Upper lobe of right lung (tissue), 1 donor: ENCODE results near the gene OTUD5. TPM values are rescaled to one million over a fixed set of nuclear protein-coding genes. Genes with fewer than 3 reads are reported as not detected.

ENCODE experiments used
- ATAC-seq: fragments of 200-7000 bp; cut with Tn5 transposase; one replicate; pipeline ENCODE4 v1.9.1; 2020; ENCODE audit warnings: mild to moderate bottlenecking, moderate library complexity
- DNase-seq: peaks from one replicate; pipeline ENCODE4 v3.0.0-alpha.2; 2020
- H3K27ac ChIP-seq: fragments of 200-600 bp; one replicate; pipeline ENCODE4 v1.8.0; 2022
- H3K27me3 ChIP-seq: fragments of 200-600 bp; one replicate; pipeline ENCODE4 v1.8.0; 2022; ENCODE audit warnings: mild to moderate bottlenecking
- H3K36me3 ChIP-seq: fragments of 200-600 bp; one replicate; pipeline ENCODE4 v1.8.0; 2022
- H3K4me1 ChIP-seq: fragments of 200-600 bp; one replicate; pipeline ENCODE4 v1.8.0; 2022
- H3K4me3 ChIP-seq: fragments of 200-600 bp; one replicate; pipeline ENCODE4 v1.8.0; 2022; ENCODE audit warnings: mild to moderate bottlenecking
- H3K9me3 ChIP-seq: fragments of 200-600 bp; one replicate; pipeline ENCODE4 v1.8.0; 2022
- intact Hi-C: fragments of 100-400 bp; cut with DNase I; formaldehyde crosslinking; loops from one replicate; pipeline ENCODE4 v1.11.0; 2022
- total RNA-seq: library from RNA; stranded (reverse); fragmentation: NEBNext Ultra II Directional; extraction: Animal tissue kit (Norgen Biotek cat#: 25700); gene quantifications from one replicate; pipeline ENCODE4 v1.2.1, GENCODE V29; 2021
- TF ChIP-seq, protein P1 (sequence below): fragments of 200-600 bp; IDR thresholded peaks from one replicate; pipeline ENCODE4 v1.8.0; 2022; ENCODE audit warnings: antibody characterized with exemption
- donor health status: DM: no; HTN: yes; CAD: no; lungs with severe emphysema.

Gene OTUD5
- total RNA-seq, 1 donor from 2014 or later, result 42.6 TPM

DNA sequence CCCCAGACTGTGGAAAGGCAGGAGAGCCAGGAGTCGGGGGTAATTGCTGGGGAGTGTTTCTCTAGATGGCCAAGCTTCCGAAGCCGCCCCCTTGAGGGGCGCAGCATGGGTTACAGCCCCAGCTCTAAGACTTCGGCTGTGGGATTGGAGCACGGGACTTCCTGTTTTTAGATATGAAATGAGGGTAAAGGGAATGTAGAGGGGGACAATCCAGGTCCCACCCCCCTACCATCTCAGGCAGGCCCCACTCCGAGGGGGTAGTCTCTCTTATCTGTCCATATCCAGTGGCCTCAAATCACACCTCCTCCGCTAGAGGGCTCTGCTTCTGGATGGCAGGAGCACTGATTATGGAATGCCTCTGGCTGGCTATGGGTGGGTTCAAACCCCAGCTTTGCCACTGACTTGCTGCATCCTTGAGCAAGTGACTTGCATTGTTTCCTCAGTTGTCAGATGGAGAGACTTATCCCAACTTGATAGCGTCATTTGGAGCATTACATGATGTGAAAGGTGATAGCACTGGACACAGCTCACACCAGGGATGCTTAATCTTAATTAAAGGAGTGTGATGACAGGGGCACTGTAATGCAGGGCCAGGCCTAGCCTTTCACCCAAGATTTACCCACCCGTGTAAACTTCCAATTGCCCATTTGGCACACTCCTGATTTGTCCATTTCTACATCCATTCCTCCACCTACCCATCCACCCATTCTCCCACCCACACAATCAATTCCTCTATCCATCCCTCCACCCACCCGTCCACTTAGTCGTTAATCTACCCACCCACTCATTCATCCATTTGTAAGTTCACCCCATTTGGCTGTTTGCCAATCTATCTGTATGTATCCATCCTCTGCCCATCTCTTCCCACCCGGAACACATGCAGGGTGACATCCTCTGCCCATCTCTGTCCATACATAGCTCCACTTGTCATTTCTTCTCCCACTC is 15.1 kb upstream of the OTUD5 start:
- Histone ChIP-seq H3K27ac (no peak overlapping the region), H3K36me3 (no peaks in the 10 kb centered on the region), H3K4me3 (peak overlapping the region; percentile 33), H3K4me1 (no peaks in the 10 kb centered on the region), H3K27me3 (no peaks in the 10 kb centered on the region), H3K9me3 (no peaks in the 10 kb centered on the region)
- intact Hi-C loops, result no loop called here
- TF ChIP-seq, protein P1, sequence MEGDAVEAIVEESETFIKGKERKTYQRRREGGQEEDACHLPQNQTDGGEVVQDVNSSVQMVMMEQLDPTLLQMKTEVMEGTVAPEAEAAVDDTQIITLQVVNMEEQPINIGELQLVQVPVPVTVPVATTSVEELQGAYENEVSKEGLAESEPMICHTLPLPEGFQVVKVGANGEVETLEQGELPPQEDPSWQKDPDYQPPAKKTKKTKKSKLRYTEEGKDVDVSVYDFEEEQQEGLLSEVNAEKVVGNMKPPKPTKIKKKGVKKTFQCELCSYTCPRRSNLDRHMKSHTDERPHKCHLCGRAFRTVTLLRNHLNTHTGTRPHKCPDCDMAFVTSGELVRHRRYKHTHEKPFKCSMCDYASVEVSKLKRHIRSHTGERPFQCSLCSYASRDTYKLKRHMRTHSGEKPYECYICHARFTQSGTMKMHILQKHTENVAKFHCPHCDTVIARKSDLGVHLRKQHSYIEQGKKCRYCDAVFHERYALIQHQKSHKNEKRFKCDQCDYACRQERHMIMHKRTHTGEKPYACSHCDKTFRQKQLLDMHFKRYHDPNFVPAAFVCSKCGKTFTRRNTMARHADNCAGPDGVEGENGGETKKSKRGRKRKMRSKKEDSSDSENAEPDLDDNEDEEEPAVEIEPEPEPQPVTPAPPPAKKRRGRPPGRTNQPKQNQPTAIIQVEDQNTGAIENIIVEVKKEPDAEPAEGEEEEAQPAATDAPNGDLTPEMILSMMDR, result peak; percentile 51
- DNase-seq, result no peak
- ATAC-seq, result peak; percentile 76

DNA sequence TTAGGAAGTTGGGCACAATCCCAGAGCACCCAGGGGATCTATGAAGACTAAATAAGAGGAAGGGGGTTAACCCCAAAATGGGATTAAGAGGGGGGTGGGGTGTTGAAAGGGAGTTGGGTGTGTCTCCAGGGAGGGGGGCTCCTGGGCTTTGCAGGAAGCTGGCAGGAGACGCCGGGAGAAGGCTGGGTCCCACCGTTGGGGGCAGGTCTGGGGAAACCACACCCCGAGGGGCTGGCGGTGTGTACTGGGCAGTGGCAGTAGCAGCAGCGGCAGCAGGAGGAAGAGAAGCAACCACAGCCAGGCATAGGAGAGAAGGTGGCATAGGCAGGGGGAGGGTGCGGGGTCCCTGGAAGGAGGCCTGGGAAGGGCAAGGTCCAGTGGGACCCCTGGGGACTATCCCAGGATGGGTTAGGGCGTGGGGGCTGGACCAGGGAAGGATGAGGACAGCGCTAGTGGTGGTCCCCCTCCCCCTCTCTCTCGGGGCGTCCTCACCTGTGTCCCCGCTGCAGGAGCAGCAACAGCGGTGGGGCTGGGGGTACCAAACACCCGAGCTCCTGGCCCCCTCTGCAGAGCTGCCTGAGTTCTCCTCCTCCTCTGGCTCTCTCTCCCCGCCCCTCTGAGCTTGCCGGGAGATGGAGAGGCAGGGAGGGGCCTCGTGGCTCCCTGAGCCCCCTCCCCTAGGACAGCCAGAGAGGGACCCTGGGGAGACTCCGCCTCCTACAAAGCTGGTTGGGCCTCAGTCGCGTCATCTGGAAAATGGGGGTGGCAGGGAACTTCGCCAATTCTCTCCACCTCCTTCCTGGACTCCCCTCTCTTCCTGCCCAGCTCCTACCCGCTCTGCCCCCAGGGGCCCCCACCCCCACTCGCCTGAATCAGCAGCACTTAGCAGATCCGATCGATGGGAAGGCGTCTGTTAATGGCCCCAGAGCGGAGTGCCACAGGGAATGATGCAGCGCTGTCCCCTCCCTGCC is 14.1 kb upstream of the OTUD5 start, which contains the start of gene KCND1:
Gene KCND1, minus strand, starts transcription at position 596 of the 971 bp plus-strand sequence. CDS start 1,573 bp downstream, outside the sequence.
- H3K27ac ChIP-seq, result peak within 1 kb of the TSS; percentile 24
- TF ChIP-seq, protein P1, result no peak
- no peaks in the 10 kb centered on the region for H3K4me1 ChIP-seq
- H3K36me3 ChIP-seq, result no peaks in the 10 kb centered on the region
- H3K27me3 ChIP-seq, result no peaks in the 10 kb centered on the region
- H3K4me3 ChIP-seq, result peak within 1 kb of the TSS; percentile 33
- peak; percentile 40 for ATAC-seq
- no peak for DNase-seq
- intact Hi-C loops, result no loop called here
- H3K9me3 ChIP-seq, result no peaks in the 10 kb centered on the region

DNA sequence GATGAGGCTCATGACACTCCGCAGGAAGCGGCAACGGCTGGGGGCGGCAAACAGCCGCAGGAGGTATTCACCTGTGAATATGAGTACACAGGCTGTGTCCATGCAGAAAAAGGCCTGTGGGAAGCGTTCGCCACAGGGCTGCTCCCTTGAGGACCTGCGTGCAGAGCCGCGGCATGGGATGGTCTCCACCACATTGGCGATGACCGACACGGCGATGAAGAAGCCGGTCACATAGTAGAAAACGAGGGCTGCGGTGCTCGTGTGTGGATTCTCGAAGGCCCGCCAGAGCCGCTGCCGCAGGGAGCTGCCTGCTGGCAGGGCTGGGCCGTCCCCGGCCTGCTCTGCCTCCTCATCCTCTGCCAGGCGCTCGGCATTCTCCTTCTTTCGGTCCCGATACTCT is 12.1 kb upstream of the OTUD5 start:
- H3K36me3 ChIP-seq, result no peaks in the 10 kb centered on the region
- H3K9me3 ChIP-seq, result no peaks in the 10 kb centered on the region
- H3K27ac ChIP-seq, result no peak overlapping the region
- H3K27me3 ChIP-seq, result no peaks in the 10 kb centered on the region
- DNase-seq, result no peak
- no peak for ATAC-seq
- intact Hi-C loops, result no loop called here
- H3K4me3 ChIP-seq, result no peak overlapping the region
- no peaks in the 10 kb centered on the region for H3K4me1 ChIP-seq
- TF ChIP-seq, protein P1, result no peak

DNA sequence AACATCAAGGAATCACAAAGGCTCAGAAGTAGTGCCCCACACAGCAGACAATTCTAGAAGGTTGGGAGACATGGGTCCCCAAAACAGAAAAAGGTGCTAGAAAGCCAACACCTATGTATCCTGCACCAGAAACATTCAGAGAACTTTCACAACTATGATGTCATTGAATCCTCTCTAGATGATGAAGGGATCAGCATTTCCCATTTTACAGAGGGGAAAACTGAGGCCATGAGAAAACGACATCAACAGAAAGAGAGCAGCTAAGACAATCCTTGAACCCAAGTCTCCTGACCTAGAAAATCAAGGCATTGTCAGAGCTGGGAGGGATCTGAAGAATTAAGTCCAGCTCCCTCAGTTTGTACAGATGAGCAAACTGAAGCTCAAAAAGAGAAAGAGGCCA is 11.0 kb upstream of the OTUD5 start:
- H3K4me1 ChIP-seq, result no peaks in the 10 kb centered on the region
- TF ChIP-seq, protein P1, result no peak
- H3K4me3 ChIP-seq, result no peak overlapping the region
- DNase-seq (no peak), ATAC-seq (no peak)
- H3K36me3 ChIP-seq, result no peaks in the 10 kb centered on the region
- no peaks in the 10 kb centered on the region for H3K27me3 ChIP-seq
- no peak overlapping the region for H3K27ac ChIP-seq
- intact Hi-C loops, result no loop called here
- no peaks in the 10 kb centered on the region for H3K9me3 ChIP-seq

DNA sequence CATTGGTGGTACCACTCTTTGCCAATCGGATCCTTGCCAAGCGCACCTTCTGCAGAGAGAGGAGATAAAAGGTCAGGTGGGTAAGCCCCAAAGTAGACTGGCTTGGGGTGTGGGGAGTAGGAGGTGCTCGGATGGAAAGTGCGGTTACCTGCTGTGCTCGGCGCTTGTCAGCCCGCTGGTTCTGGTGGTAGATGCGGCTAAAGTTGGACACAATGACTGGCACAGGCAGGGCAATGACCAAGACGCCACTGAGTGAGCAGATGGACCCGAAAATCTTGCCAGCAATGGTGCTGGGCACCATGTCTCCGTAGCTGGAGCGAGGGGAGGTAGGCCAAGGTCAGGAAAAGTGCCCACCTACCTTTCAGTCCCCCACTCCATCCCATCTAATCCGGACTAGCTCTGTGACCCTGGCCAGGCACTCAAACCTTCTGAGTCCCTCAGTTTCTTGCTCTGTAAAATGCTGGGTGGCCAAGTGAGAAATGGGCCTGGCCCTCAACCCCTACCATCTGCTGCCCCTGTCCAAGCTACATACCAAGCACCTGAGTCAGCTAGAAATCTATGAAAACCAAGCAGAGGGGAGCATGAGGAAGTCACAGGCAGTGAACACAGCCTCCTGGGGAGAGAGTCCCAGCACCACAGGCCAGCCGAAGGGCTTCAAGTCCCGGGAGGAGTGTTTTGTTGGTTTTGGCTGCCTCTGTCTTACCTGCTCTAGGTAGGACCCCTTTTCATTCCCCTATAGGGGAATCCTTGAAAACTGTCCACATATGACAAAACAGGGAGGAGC is 9.6 kb upstream of the OTUD5 start:
- no peak for ATAC-seq
- intact Hi-C loops, result no loop called here
- TF ChIP-seq, protein P1, result no peak
- no peaks in the 10 kb centered on the region for H3K27me3 ChIP-seq
- no peaks in the 10 kb centered on the region for H3K9me3 ChIP-seq
- no peak for DNase-seq
- no peak overlapping the region for H3K27ac ChIP-seq
- no peak overlapping the region for H3K4me3 ChIP-seq
- no peaks in the 10 kb centered on the region for H3K36me3 ChIP-seq
- H3K4me1 ChIP-seq, result no peaks in the 10 kb centered on the region
